Measurements from ENCODE around the gene DRD4. TPM values are rescaled to one million over a fixed set of nuclear protein-coding genes. Genes with fewer than 3 reads are reported as not detected.

The DRD4 gene
- polyA plus RNA-seq, 3 donors: 0.13 TPM; not detected in 2

DNA sequence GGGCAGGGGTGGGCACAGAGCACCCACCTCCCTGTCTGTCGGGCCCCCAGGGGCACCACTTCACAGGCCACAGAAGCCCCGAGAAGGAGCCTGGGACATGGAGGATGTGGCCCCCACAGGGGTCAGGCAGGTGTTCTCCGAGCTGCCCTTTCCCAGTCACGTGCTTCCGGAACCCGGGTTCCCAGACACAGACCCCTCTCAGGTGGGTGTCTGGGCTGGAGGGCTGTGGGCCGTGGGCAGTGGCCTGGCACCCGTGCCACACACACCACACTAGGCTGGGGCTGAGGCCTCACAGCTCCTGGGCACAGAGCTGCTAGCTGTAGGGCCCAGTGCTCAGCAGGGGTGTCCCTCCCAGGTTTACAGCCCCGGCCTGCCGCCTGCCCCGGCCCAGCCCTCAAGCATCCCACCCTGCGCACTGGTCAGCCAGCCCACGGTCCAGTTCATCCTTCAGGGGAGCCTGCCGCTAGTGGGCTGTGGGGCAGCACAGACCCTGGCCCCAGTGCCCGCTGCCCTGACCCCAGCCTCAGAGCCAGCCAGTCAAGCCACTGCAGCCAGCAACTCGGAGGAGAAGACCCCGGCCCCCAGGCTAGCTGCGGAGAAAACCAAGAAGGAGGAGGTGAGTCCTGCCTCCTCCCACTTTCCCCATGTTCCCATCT, 26.8 kb upstream of the DRD4 start:
- peaks cover 60% of the 10 kb centered on the region for H4K20me1 ChIP-seq (ENCODE audit: insufficient read depth, low read length)
- H3K4me1 Mint-ChIP-seq: peaks cover 15% of the 10 kb centered on the region
- H3K9me3 ChIP-seq (replicated peaks in 1 of 2; ENCODE audit: control insufficient read depth in 1 of 2, insufficient read depth in 1 of 2, low read length in 2 of 2): no peaks in the 10 kb centered on the region
- H3K4me2 ChIP-seq (replicated peaks; ENCODE audit: extremely low read depth, low read length, poor library complexity, severe bottlenecking): no peak overlapping the region
- peaks cover 23% of the 10 kb centered on the region for H3K79me2 ChIP-seq (ENCODE audit: insufficient read depth, low read length)
- H3K27me3 ChIP-seq (ENCODE audit: control insufficient read depth in 2 of 2, insufficient read depth in 2 of 2, low read length in 2 of 2): no peaks in the 10 kb centered on the region
- H3K9ac ChIP-seq (ENCODE audit: insufficient read depth, low read length, poor library complexity, severe bottlenecking): no peak overlapping the region
- TF ChIP-seq, protein P1, sequence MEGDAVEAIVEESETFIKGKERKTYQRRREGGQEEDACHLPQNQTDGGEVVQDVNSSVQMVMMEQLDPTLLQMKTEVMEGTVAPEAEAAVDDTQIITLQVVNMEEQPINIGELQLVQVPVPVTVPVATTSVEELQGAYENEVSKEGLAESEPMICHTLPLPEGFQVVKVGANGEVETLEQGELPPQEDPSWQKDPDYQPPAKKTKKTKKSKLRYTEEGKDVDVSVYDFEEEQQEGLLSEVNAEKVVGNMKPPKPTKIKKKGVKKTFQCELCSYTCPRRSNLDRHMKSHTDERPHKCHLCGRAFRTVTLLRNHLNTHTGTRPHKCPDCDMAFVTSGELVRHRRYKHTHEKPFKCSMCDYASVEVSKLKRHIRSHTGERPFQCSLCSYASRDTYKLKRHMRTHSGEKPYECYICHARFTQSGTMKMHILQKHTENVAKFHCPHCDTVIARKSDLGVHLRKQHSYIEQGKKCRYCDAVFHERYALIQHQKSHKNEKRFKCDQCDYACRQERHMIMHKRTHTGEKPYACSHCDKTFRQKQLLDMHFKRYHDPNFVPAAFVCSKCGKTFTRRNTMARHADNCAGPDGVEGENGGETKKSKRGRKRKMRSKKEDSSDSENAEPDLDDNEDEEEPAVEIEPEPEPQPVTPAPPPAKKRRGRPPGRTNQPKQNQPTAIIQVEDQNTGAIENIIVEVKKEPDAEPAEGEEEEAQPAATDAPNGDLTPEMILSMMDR (IDR thresholded peaks at IDR 0.05): no peak
- H3K4me3 Mint-ChIP-seq: no peak overlapping the region
- no peaks in the 10 kb centered on the region for H3K9me3 Mint-ChIP-seq
- WGBS (ENCODE audit: insufficient coverage): 99% methylated on average over 8 of the region's 18 CpGs
- H3K4me3 ChIP-seq (replicated peaks in 1 of 3; ENCODE audit: low read depth in 2 of 3, low read length in 3 of 3): no peak overlapping the region
- no peak for DNase-seq
- peaks cover 57 to 82% of the 10 kb centered on the region in 2 donors for H3K36me3 Mint-ChIP-seq
- H3K27me3 Mint-ChIP-seq (ENCODE audit: low read depth in 3 of 3): peaks cover 0 to 1% (median 0%) of the 10 kb centered on the region in 3 donors
- intact Hi-C loops (cut with micrococcal nuclease): loop anchor here (5.0 kb wide), 1 partner anchor 33 kb away; the partner anchor contains the start of gene PHRF1 (in 2 of the 2)
- peaks cover 85 to 94% of the 10 kb centered on the region in 2 donors for H3K36me3 ChIP-seq (replicated peaks in 1 of 2; ENCODE audit: control insufficient read depth in 1 of 2, insufficient read depth in 2 of 2, low read length in 2 of 2)
- peaks cover 23 to 24% of the 10 kb centered on the region in 2 donors for H3K4me1 ChIP-seq (ENCODE audit: control insufficient read depth in 1 of 2, insufficient read depth in 2 of 2, low read length in 2 of 2)
- no peak overlapping the region for H2AFZ ChIP-seq (ENCODE audit: insufficient read depth, low read depth, low read length, poor library complexity, severe bottlenecking)
- peak overlapping the region in 5 of 7 donors; percentile 18 to 74 (median 61) for H3K27ac Mint-ChIP-seq
- H3K27ac ChIP-seq (ENCODE audit: low read depth in 1 of 2, low read length in 2 of 2): no peak overlapping the region

DNA sequence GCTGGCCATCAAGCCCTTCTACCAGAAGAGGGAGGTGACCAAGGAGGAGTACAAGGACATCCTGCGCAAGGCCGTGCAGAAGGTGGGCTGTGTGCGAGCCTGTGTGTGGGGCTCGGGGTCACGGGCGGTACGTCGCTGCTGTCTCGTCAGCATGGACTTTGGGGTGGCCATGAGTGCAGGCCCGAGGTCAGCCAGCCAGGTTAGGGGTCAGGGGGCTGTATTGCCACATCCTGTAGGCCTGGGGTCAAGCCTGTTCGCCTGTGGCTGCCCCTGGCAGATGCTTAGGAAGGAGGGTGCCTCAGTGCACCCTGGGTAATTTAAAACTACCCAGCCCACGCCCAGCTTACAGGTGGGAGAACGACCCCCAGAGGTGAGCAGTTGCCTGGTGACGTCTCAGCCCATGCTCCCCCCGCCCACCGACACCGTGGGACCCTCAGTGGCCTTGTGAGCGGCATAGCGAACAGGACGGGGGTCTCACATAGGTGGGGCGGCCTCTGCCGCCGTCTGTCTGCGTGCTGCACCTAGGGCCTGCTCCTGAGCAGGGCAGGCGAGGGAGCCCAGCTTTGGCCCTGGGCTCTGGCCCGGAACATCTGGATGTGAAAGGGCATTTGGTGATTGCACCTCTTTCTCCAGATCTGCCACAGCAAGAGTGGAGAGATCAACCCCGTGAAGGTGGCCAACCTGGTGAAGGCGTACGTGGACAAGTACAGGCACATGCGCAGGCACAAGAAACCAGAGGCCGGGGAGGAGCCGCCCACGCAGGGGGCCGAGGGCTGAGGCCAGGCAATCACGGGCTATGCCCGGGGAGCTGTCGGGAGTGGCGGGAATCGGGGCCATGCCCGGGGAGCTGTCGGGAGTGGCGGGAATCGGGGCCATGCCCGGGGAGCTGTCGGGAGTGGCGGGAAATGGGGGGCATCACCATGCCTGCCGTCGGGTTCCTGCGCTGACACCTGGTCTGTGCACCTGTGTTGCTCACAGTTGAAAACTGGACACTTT, 25.8 kb upstream of the DRD4 start:
- H3K4me3 Mint-ChIP-seq: peak overlapping the region in 1 of 2 donors; percentile 12
- intact Hi-C loops (cut with micrococcal nuclease): loop anchor here (5.0 kb wide), 1 partner anchor 34 kb away; the partner anchor contains the start of gene PHRF1 (in 2 of the 2)
- H3K4me2 ChIP-seq (replicated peaks; ENCODE audit: extremely low read depth, low read length, poor library complexity, severe bottlenecking): no peak overlapping the region
- TF ChIP-seq, protein P1 (IDR thresholded peaks at IDR 0.05): no peak
- peaks cover 0 to 1% (median 0%) of the 10 kb centered on the region in 3 donors for H3K27me3 Mint-ChIP-seq (ENCODE audit: low read depth in 3 of 3)
- no peak overlapping the region for H3K4me3 ChIP-seq (replicated peaks in 1 of 3; ENCODE audit: low read depth in 2 of 3, low read length in 3 of 3)
- no peak overlapping the region for H2AFZ ChIP-seq (ENCODE audit: insufficient read depth, low read depth, low read length, poor library complexity, severe bottlenecking)
- peak in 1 of 3 donors; percentile 9 for DNase-seq
- H3K4me1 ChIP-seq (ENCODE audit: control insufficient read depth in 1 of 2, insufficient read depth in 2 of 2, low read length in 2 of 2): peaks cover 27% of the 10 kb centered on the region in 2 donors
- H4K20me1 ChIP-seq (ENCODE audit: insufficient read depth, low read length): peaks cover 59% of the 10 kb centered on the region
- no peak overlapping the region for H3K27ac ChIP-seq (ENCODE audit: low read depth in 1 of 2, low read length in 2 of 2)
- no peaks in the 10 kb centered on the region for H3K9me3 Mint-ChIP-seq
- no peak overlapping the region for H3K9ac ChIP-seq (ENCODE audit: insufficient read depth, low read length, poor library complexity, severe bottlenecking)
- peak overlapping the region in 6 of 7 donors; percentile 43 to 91 (median 60) for H3K27ac Mint-ChIP-seq
- peaks cover 75 to 83% of the 10 kb centered on the region in 2 donors for H3K36me3 ChIP-seq (replicated peaks in 1 of 2; ENCODE audit: control insufficient read depth in 1 of 2, insufficient read depth in 2 of 2, low read length in 2 of 2)
- peaks cover 51 to 73% of the 10 kb centered on the region in 2 donors for H3K36me3 Mint-ChIP-seq
- H3K27me3 ChIP-seq (ENCODE audit: control insufficient read depth in 2 of 2, insufficient read depth in 2 of 2, low read length in 2 of 2): no peaks in the 10 kb centered on the region
- 92% methylated on average over 35 of the region's 49 CpGs for WGBS (ENCODE audit: insufficient coverage)
- H3K9me3 ChIP-seq (replicated peaks in 1 of 2; ENCODE audit: control insufficient read depth in 1 of 2, insufficient read depth in 1 of 2, low read length in 2 of 2): no peaks in the 10 kb centered on the region
- peaks cover 25% of the 10 kb centered on the region for H3K79me2 ChIP-seq (ENCODE audit: insufficient read depth, low read length)
- H3K4me1 Mint-ChIP-seq: peaks cover 18% of the 10 kb centered on the region
